Inflammatory macrophage treated with lipopolysaccharide for 1 hour (primary cell): ENCODE measurements around the gene UBE3B.
A peak's percentile ranks its signal among the peaks of the same experiment; 100 is the strongest.
"Not testable (repeated sequence)": the region's sequence is repeated elsewhere in the genome, so short reads cannot be mapped to it uniquely, and the experiment has no call there.

Experiments
- DNase-seq, 2 donors: peaks; one replicate each; pipeline ENCODE4 v3.0.0-alpha.2; 2020 to 2022

Gene UBE3B

GRCh38 chr12:109451400-109451799 is 26.0 kb upstream of the UBE3B start:
- DNase-seq = no peak

GRCh38 chr12:109452489-109452888 is 24.9 kb upstream of the UBE3B start:
- no peak for DNase-seq

- no peak for DNase-seq
Measured at GRCh38 chr12:109455706-109456105, 21.7 kb upstream of the UBE3B start.

- DNase-seq = no peak
Measured at GRCh38 chr12:109458086-109458485, 19.3 kb upstream of the UBE3B start.

GRCh38 chr12:109458771-109459208 is 18.6 kb upstream of the UBE3B start:
- no peak for DNase-seq

GRCh38 chr12:109459247-109459646 is 18.2 kb upstream of the UBE3B start:
- no peak for DNase-seq

- DNase-seq = no peak
Measured at GRCh38 chr12:109460538-109460937, 16.9 kb upstream of the UBE3B start.

- peak; percentile 74 to 76 for DNase-seq
Measured at GRCh38 chr12:109461049-109461845, 16.2 kb upstream of the UBE3B start.

- DNase-seq = peak; percentile 8 to 24
Measured at GRCh38 chr12:109461846-109462756, 15.3 kb upstream of the UBE3B start.

- DNase-seq = peak in 1 of 2 donors; percentile 15
Measured at GRCh38 chr12:109462868-109463692, 14.4 kb upstream of the UBE3B start.

- DNase-seq = no peak
Measured at GRCh38 chr12:109463756-109464155, 13.7 kb upstream of the UBE3B start.

- DNase-seq = no peak
Measured at GRCh38 chr12:109464642-109465351, 12.6 kb upstream of the UBE3B start.

GRCh38 chr12:109466305-109466704 is 11.1 kb upstream of the UBE3B start:
- no peak for DNase-seq

GRCh38 chr12:109466821-109467220 is 10.6 kb upstream of the UBE3B start:
- no peak for DNase-seq

GRCh38 chr12:109467978-109468676 is 9.3 kb upstream of the UBE3B start:
- peak; percentile 81 to 87 for DNase-seq

- no peak for DNase-seq
Measured at GRCh38 chr12:109469517-109469916, 7.9 kb upstream of the UBE3B start.

- no peak for DNase-seq
Measured at GRCh38 chr12:109473006-109473405, 4.4 kb upstream of the UBE3B start.

GRCh38 chr12:109473526-109474270 is 3.7 kb upstream of the UBE3B start:
- DNase-seq = not testable (repeated sequence)

GRCh38 chr12:109475121-109475520 is 2.3 kb upstream of the UBE3B start:
- no peak for DNase-seq

GRCh38 chr12:109475993-109476806 is 1.2 kb upstream of the UBE3B start:
- DNase-seq = no peak
